H1 (cell line): ENCODE results near the gene AP2A2. TPM values are rescaled to one million over a fixed set of nuclear protein-coding genes. Genes with fewer than 3 reads are reported as not detected.

ENCODE experiments used
- CTCF ChIA-PET: fragments of 300-600 bp; sonication (Branson Sonifier 250); formaldehyde crosslinking; loops from one replicate; lab custom pipeline; 2021; ENCODE audit not compliant: partially characterized antibody; lab: Charles Lee
- POLR2A ChIA-PET: fragments of 300-600 bp; sonication (Branson Sonifier 250); formaldehyde crosslinking; loops from one replicate; lab custom pipeline; 2021; ENCODE audit warnings: inconsistent platforms; ENCODE audit not compliant: partially characterized antibody; lab: Charles Lee
- DNase-seq, 2 experiments: peaks; one replicate each; pipeline versions ENCODE4 v3.0.0 to v3.0.0-alpha.2; 2010 to 2022; ENCODE audit warnings: low spot score in 2 of 2, low read depth in 1 of 2, mixed read lengths in 1 of 2
- FAIRE-seq: peaks from 2 replicates; lab custom pipeline; 2011; peaks lifted over from hg19 to GRCh38; lab: Jason Lieb, UNC
- H2AFZ ChIP-seq: 2 replicates; pipeline ENCODE4 v1.8.1; 2012; ENCODE audit warnings: low read length, inconsistent platforms
- H2AK5ac ChIP-seq: 2 replicates; pipeline ENCODE4 v1.6.1; 2013; ENCODE audit warnings: low read depth, low read length
- H2BK120ac ChIP-seq: replicated peaks from 2 replicates; pipeline ENCODE3; 2013; ENCODE audit warnings: low read depth, low read length, inconsistent platforms
- H2BK12ac ChIP-seq: 2 replicates; pipeline ENCODE4 v1.6.1; 2013; ENCODE audit warnings: low read depth, low read length
- H2BK15ac ChIP-seq: 2 replicates; pipeline ENCODE4 v1.6.1; 2013; ENCODE audit warnings: low read length
- H2BK20ac ChIP-seq: 2 replicates; pipeline ENCODE4 v1.6.1; 2013; ENCODE audit warnings: low read length
- H2BK5ac ChIP-seq: 2 replicates; pipeline ENCODE4 v1.6.1; 2013; ENCODE audit warnings: low read depth, low read length
- H3K14ac ChIP-seq: 2 replicates; pipeline ENCODE4 v1.6.1; 2013; ENCODE audit warnings: inconsistent platforms; ENCODE audit not compliant: insufficient read length
- H3K18ac ChIP-seq: 2 replicates; pipeline ENCODE4 v1.6.1; 2013; ENCODE audit warnings: low read length; ENCODE audit errors: extremely low read depth
- H3K23ac ChIP-seq: 2 replicates; pipeline ENCODE4 v1.6.1; 2013; ENCODE audit warnings: inconsistent platforms; ENCODE audit not compliant: insufficient read length
- H3K23me2 ChIP-seq: 2 replicates; pipeline ENCODE4 v1.6.1; 2013; ENCODE audit warnings: low read depth, low read length
- H3K27ac ChIP-seq: 2 replicates; pipeline ENCODE4 v1.6.1; 2011; ENCODE audit warnings: low read depth, low read length, inconsistent platforms
- H3K27me3 ChIP-seq, 4 experiments: replicated peaks in 1 of 4; 1 replicate in 1 of 4; 2 replicates in 3 of 4; pipeline versions ENCODE4 v1.6.1 to v1.8.1; 2011 to 2013; ENCODE audit warnings: low read length in 3 of 4, mild to moderate bottlenecking in 3 of 4, inconsistent platforms in 2 of 4, mixed read lengths in 2 of 4, moderate library complexity in 1 of 4; ENCODE audit not compliant: control insufficient read depth in 3 of 4, insufficient read depth in 3 of 4; ENCODE audit errors: extremely low read depth in 1 of 4
- H3K36me3 ChIP-seq, 4 experiments: 2 replicates each; pipeline versions ENCODE4 v1.6.1 to v1.8.1; 2011 to 2013; ENCODE audit warnings: mild to moderate bottlenecking in 4 of 4, low read length in 3 of 4, moderate library complexity in 2 of 4, control low read depth in 1 of 4, inconsistent platforms in 1 of 4; ENCODE audit not compliant: insufficient read depth in 4 of 4, control insufficient read depth in 2 of 4
- H3K4ac ChIP-seq: replicated peaks from 2 replicates; pipeline ENCODE3; 2013; ENCODE audit warnings: low read length, low read depth, mixed read lengths, inconsistent platforms; ENCODE audit not compliant: insufficient read length
- H3K4me1 ChIP-seq, 4 experiments: replicated peaks in 1 of 4; 1 replicate in 1 of 4; 2 replicates in 3 of 4; pipeline versions ENCODE4 v1.6.1 to v1.8.1; 2011 to 2013; ENCODE audit warnings: low read length in 3 of 4, inconsistent platforms in 2 of 4, mixed read lengths in 1 of 4; ENCODE audit not compliant: insufficient read depth in 4 of 4, control insufficient read depth in 3 of 4
- H3K4me2 ChIP-seq, 2 experiments: 2 replicates each; pipeline versions ENCODE4 v1.6.1 to v1.8.1; 2011 to 2013; ENCODE audit warnings: low read depth in 2 of 2, low read length in 2 of 2, control low read depth in 1 of 2, inconsistent platforms in 1 of 2, mild to moderate bottlenecking in 1 of 2; ENCODE audit not compliant: insufficient read depth in 1 of 2
- H3K4me3 ChIP-seq, 4 experiments: fragments of 200-600, 300-600 bp in 1 of 4; sonication (generic), shearing (Covaris generic), sonication (Bioruptor Twin) in 1 of 4; 2 replicates each; pipeline versions ENCODE4 v1.5.1 to v1.8.1; 2011 to 2016; ENCODE audit warnings: low read length in 4 of 4, low read depth in 3 of 4, control low read depth in 2 of 4, inconsistent platforms in 2 of 4, mild to moderate bottlenecking in 2 of 4, mixed read lengths in 1 of 4, moderate library complexity in 1 of 4; ENCODE audit not compliant: insufficient read depth in 2 of 4; ENCODE audit errors: extremely low read depth in 1 of 4
- H3K56ac ChIP-seq: replicated peaks from 2 replicates; pipeline ENCODE3; 2013; ENCODE audit warnings: low read depth, mild to moderate bottlenecking, mixed read lengths, low read length, inconsistent platforms; ENCODE audit not compliant: insufficient read length
- H3K79me1 ChIP-seq: 2 replicates; pipeline ENCODE4 v1.6.1; 2013; ENCODE audit warnings: low read depth, low read length, control low read depth
- H3K79me2 ChIP-seq, 2 experiments: 2 replicates each; pipeline versions ENCODE4 v1.6.1 to v1.8.1; 2012 to 2013; ENCODE audit warnings: low read length in 2 of 2, mild to moderate bottlenecking in 2 of 2, inconsistent platforms in 1 of 2; ENCODE audit not compliant: insufficient read depth in 2 of 2, control insufficient read depth in 1 of 2
- H3K9ac ChIP-seq, 4 experiments: replicated peaks in 1 of 4; 1 replicate in 1 of 4; 2 replicates in 3 of 4; pipeline versions ENCODE4 v1.6.1 to v1.8.1; 2011 to 2013; ENCODE audit warnings: low read depth in 3 of 4, low read length in 3 of 4, control low read depth in 2 of 4, mild to moderate bottlenecking in 2 of 4, moderate library complexity in 2 of 4, inconsistent platforms in 1 of 4; ENCODE audit errors: extremely low read depth in 1 of 4
- H3K9me3 ChIP-seq, 2 experiments: 2 replicates each; pipeline versions ENCODE4 v1.6.1 to v1.8.1; 2012 to 2013; ENCODE audit warnings: mild to moderate bottlenecking in 2 of 2, moderate library complexity in 2 of 2, control low read depth in 1 of 2, inconsistent platforms in 1 of 2, low read depth in 1 of 2, low read length in 1 of 2, mixed read lengths in 1 of 2; ENCODE audit not compliant: insufficient read depth in 2 of 2
- H4K20me1 ChIP-seq, 2 experiments: replicated peaks in 1 of 2; 2 replicates each; pipeline versions ENCODE3 to v1.8.1; 2011 to 2013; ENCODE audit warnings: inconsistent platforms in 2 of 2, low read length in 2 of 2, mild to moderate bottlenecking in 1 of 2; ENCODE audit not compliant: insufficient read depth in 2 of 2, control insufficient read depth in 1 of 2
- H4K5ac ChIP-seq: 2 replicates; pipeline ENCODE4 v1.6.1; 2013; ENCODE audit warnings: low read length, low read depth, mixed read lengths, inconsistent platforms; ENCODE audit not compliant: insufficient read length
- H4K8ac ChIP-seq: 2 replicates; pipeline ENCODE4 v1.8.0; 2013; ENCODE audit warnings: mild to moderate bottlenecking, moderate library complexity, low read length, inconsistent platforms; ENCODE audit not compliant: insufficient read depth; ENCODE audit errors: extremely low read depth
- H4K91ac ChIP-seq: replicated peaks from 2 replicates; pipeline ENCODE3; 2013; ENCODE audit warnings: low read length, mixed read lengths, inconsistent platforms; ENCODE audit not compliant: insufficient read length
- BACH1 ChIP-seq: IDR thresholded peaks from 2 replicates; pipeline ENCODE4 v1.6.1; 2012; ENCODE audit warnings: low read length, improper control_type of control experiment
- RAD21 ChIP-seq, 2 experiments: IDR thresholded peaks in 1 of 2; conservative IDR thresholded peaks in 1 of 2; 2 replicates each; pipeline ENCODE4 v1.6.1; 2011; ENCODE audit warnings: low read depth in 2 of 2, low read length in 2 of 2, improper control_type of control experiment in 1 of 2, inconsistent platforms in 1 of 2, mild to moderate bottlenecking in 1 of 2, moderate library complexity in 1 of 2
- WGBS, 2 experiments: shearing (Covaris generic) in 1 of 2; methylation state at CpG; one replicate each; pipeline versions ENCODE4 v1.1.6 to v1.1.7; 2013 to 2015; ENCODE audit warnings: low lambda C conversion rate in 2 of 2, mixed read lengths in 2 of 2, inconsistent platforms in 1 of 2, low coverage in 1 of 2, missing lambda C conversion rate in 1 of 2; ENCODE audit not compliant: insufficient replicate concordance in 2 of 2, insufficient coverage in 1 of 2, insufficient read length in 1 of 2; ENCODE audit errors: extremely low coverage in 1 of 2, missing lambda C conversion rate in 1 of 2; 5-methylcytosine and 5-hydroxymethylcytosine counted together
- polyA plus RNA-seq, 7 experiments: library from polyadenylated mRNA; depleted of rRNA in 3 of 7; stranded (reverse) in 5 of 7; unstranded in 2 of 7; fragments of >200 nt in 5 of 7; fragments of 200-250 nt in 2 of 7; gene quantifications; 1 replicate in 5 of 7; 2 replicates in 1 of 7; 4 replicates in 1 of 7; pipeline versions ENCODE4 v1.2.1 to v1.2.3, GENCODE V29; 2011 to 2013; ENCODE audit warnings: missing spikeins in 2 of 7, mixed read lengths in 2 of 7
- total RNA-seq: library from RNA; stranded (reverse); fragmentation: NEBNext Ultra II Directional; extraction: Animal tissue kit (Norgen Biotek cat#: 25700); gene quantifications from 2 replicates; pipeline ENCODE4 v1.2.1, GENCODE V29; 2021

The AP2A2 gene
- total and polyA plus RNA-seq, 2 of the 8 experiments (the other 6 are each of a cell fraction or from before 2014, with no cell fraction given), result 50.0 to 65.0 TPM

- Histone ChIP-seq H3K14ac (no peak overlapping the region), H3K9ac (no peak overlapping the region), H3K79me1 (no peaks in the 10 kb centered on the region), H2BK20ac (no peak overlapping the region), H3K27me3 (no peaks in the 10 kb centered on the region), H3K79me2 (no peaks in the 10 kb centered on the region), H4K8ac (no peak overlapping the region), H3K4me1 (no peaks in the 10 kb centered on the region; a peak in 2 of 7 replicates), H3K9me3 (no peaks in the 10 kb centered on the region), H3K4me3 (no peak overlapping the region), H3K23me2 (no peaks in the 10 kb centered on the region), H2AFZ (no peak overlapping the region), H2BK120ac (no peak overlapping the region), H2BK12ac (no peak overlapping the region), H4K5ac (no peak overlapping the region), H4K91ac (no peak overlapping the region), H2BK5ac (no peak overlapping the region), H2AK5ac (no peak overlapping the region), H4K20me1 (peaks cover 7 to 18% of the 10 kb centered on the region in 2 experiments), H3K36me3 (peaks cover 0 to 12% (median under 1%) of the 10 kb centered on the region in 4 experiments; a peak in 4 of 8 replicates), H3K18ac (no peak overlapping the region), H3K56ac (no peak overlapping the region), H2BK15ac (no peak overlapping the region), H3K23ac (no peak overlapping the region), H3K4me2 (no peak overlapping the region), H3K27ac (no peak overlapping the region), H3K4ac (no peak overlapping the region)
- DNase-seq (no peak), FAIRE-seq (no peak)
- CTCF ChIA-PET, result interaction anchor here (1.1 to 2.1 kb wide), 5 partner anchors 10 to 25 kb away, joined by 3 to 6 read pairs (median 4); no protein-coding TSS in a partner anchor
- POLR2A ChIA-PET, result no interaction called here
- WGBS, 2 experiments, result 92% methylated on average over 13 of the region's 14 CpGs; no CpG with 5 or more reads in 1 of the 2 experiments
- peak in 1 of 2 experiments; percentile 19; a peak in 1 of 4 replicates for TF ChIP-seq RAD21 (IDR thresholded peaks at IDR 0.05 in 1 of 2, conservative IDR thresholded peaks at IDR 0.05 in 1 of 2; ENCODE audit: low read depth in 2 of 2, low read length in 2 of 2)
- TF ChIP-seq BACH1, result no peak
Measured at GRCh38 chr11:880447-880846, 45.2 kb upstream of the AP2A2 start.
